Endothelial cell of umbilical vein (primary cell): Measurements from ENCODE around the gene GATA2. TPM values are rescaled to one million over a fixed set of nuclear protein-coding genes. Genes with fewer than 3 reads are reported as not detected.

Experiments used
- BruUV-seq: library from RNA; stranded (reverse); fragments of 400-500 nt; replicated peaks from 2 replicates; lab custom pipeline; 2021; lab: Mats Ljungman, UMichigan
- CTCF ChIA-PET: fragments of 300-600, 350-600 bp; sonication (Branson Sonifier 250); formaldehyde crosslinking; loops from one replicate; lab custom pipeline; 2021; ENCODE audit warnings: antibody characterized with exemption, inconsistent platforms; lab: Charles Lee
- POLR2A ChIA-PET: fragments of 300-600, 350-600 bp; sonication (Branson Sonifier 250); formaldehyde crosslinking; loops from one replicate; lab custom pipeline; 2021; ENCODE audit warnings: antibody characterized with exemption, inconsistent platforms; lab: Charles Lee
- DNase-seq: peaks from one replicate; pipeline ENCODE4 v3.0.0-alpha.2; 2011; ENCODE audit warnings: low read depth, low spot score
- FAIRE-seq: peaks from 2 replicates; lab custom pipeline; 2011; peaks lifted over from hg19 to GRCh38; lab: Jason Lieb, UNC
- H2AFZ ChIP-seq: 2 replicates; pipeline ENCODE4 v1.6.0; 2012; ENCODE audit warnings: low read depth, low read length, control low read depth, inconsistent platforms
- H3K27ac ChIP-seq: 2 replicates; pipeline ENCODE4 v1.5.1; 2011; ENCODE audit warnings: low read depth, mild to moderate bottlenecking, control low read depth, low read length, moderate library complexity; ENCODE audit not compliant: insufficient read depth
- H3K27me3 ChIP-seq, 2 experiments: 2 replicates each; pipeline versions ENCODE4 v1.6.0 to v1.6.1; 2011; ENCODE audit warnings: low read length in 2 of 2, mixed read lengths in 1 of 2; ENCODE audit not compliant: control insufficient read depth in 2 of 2, insufficient read depth in 2 of 2
- H3K36me3 ChIP-seq, 2 experiments: 2 replicates in 1 of 2; 3 replicates in 1 of 2; pipeline ENCODE4 v1.5.1; 2011; ENCODE audit warnings: low read length in 2 of 2, mild to moderate bottlenecking in 1 of 2, moderate library complexity in 1 of 2; ENCODE audit not compliant: control insufficient read depth in 2 of 2, insufficient read depth in 2 of 2; ENCODE audit errors: extremely low read depth in 1 of 2
- H3K4me1 ChIP-seq: 3 replicates; pipeline ENCODE4 v1.5.1; 2011; ENCODE audit warnings: mild to moderate bottlenecking, low read length; ENCODE audit not compliant: control insufficient read depth, insufficient read depth; ENCODE audit errors: extremely low read depth
- H3K4me2 ChIP-seq: 2 replicates; pipeline ENCODE4 v1.6.1; 2011; ENCODE audit warnings: low read length, control low read depth, mixed read lengths; ENCODE audit not compliant: insufficient read depth
- H3K4me3 ChIP-seq, 3 experiments: fragments of 200-600 bp in 1 of 3; sonication (generic), shearing (Covaris generic) in 1 of 3; replicated peaks in 1 of 3; 2 replicates each; pipeline ENCODE4 v1.5.1; 2011 to 2016; ENCODE audit warnings: control low read depth in 3 of 3, low read length in 3 of 3, mild to moderate bottlenecking in 2 of 3, inconsistent platforms in 1 of 3, low read depth in 1 of 3, moderate library complexity in 1 of 3; ENCODE audit not compliant: insufficient read depth in 1 of 3
- H3K79me2 ChIP-seq: 2 replicates; pipeline ENCODE4 v1.6.0; 2012; ENCODE audit warnings: low read length, inconsistent platforms; ENCODE audit not compliant: control insufficient read depth, insufficient read depth
- H3K9ac ChIP-seq: replicated peaks from 2 replicates; pipeline ENCODE3; 2011; ENCODE audit warnings: low read length, control low read depth; ENCODE audit not compliant: insufficient read depth; ENCODE audit errors: extremely low read depth
- H3K9me1 ChIP-seq: replicated peaks from 3 replicates; pipeline ENCODE4 v1.6.0; 2011; ENCODE audit warnings: mild to moderate bottlenecking, low read length; ENCODE audit not compliant: control insufficient read depth, insufficient read depth; ENCODE audit errors: extremely low read depth
- H3K9me3 ChIP-seq: replicated peaks from 2 replicates; pipeline ENCODE4 v1.5.1; 2012; ENCODE audit warnings: low read length, inconsistent platforms; ENCODE audit not compliant: control insufficient read depth, insufficient read depth
- H4K20me1 ChIP-seq: replicated peaks from 2 replicates; pipeline ENCODE3; 2011; ENCODE audit warnings: mild to moderate bottlenecking, low read length; ENCODE audit not compliant: control insufficient read depth, insufficient read depth; ENCODE audit errors: extremely low read depth
- CTCF ChIP-seq, 2 donors: IDR thresholded peaks; 1 replicate in 1 of 2; 2 replicates in 1 of 2; pipeline ENCODE4 v1.5.1; 2011; ENCODE audit warnings: low read length in 2 of 2, mild to moderate bottlenecking in 2 of 2, moderate library complexity in 2 of 2, control low read depth in 1 of 2, inconsistent platforms in 1 of 2, low read depth in 1 of 2; ENCODE audit not compliant: insufficient read depth in 1 of 2; ENCODE audit errors: extremely low read depth in 1 of 2
- EZH2 ChIP-seq: IDR thresholded peaks from 2 replicates; pipeline ENCODE4 v1.6.1; 2012; ENCODE audit warnings: borderline replicate concordance, low read depth, mild to moderate bottlenecking, moderate library complexity, low read length, inconsistent platforms; ENCODE audit not compliant: severe bottlenecking
- FOS ChIP-seq: IDR thresholded peaks from 2 replicates; pipeline ENCODE4 v1.6.1; 2011; ENCODE audit warnings: mild to moderate bottlenecking, low read length, moderate library complexity, borderline replicate concordance; ENCODE audit not compliant: insufficient read depth
- GATA2 ChIP-seq: IDR thresholded peaks from 2 replicates; pipeline ENCODE4 v1.7.0; 2011; ENCODE audit warnings: low read depth, mild to moderate bottlenecking, moderate library complexity, mixed read lengths, low read length; ENCODE audit not compliant: insufficient read length, insufficient read depth
- JUN ChIP-seq: IDR thresholded peaks from 2 replicates; pipeline ENCODE4 v1.6.1; 2011; ENCODE audit warnings: borderline replicate concordance, low read depth; ENCODE audit not compliant: insufficient read length, insufficient read depth
- MAX ChIP-seq: IDR thresholded peaks from 2 replicates; pipeline ENCODE4 v1.6.1; 2011; ENCODE audit not compliant: insufficient read depth, insufficient read length
- MYC ChIP-seq: IDR thresholded peaks from one replicate; pipeline ENCODE4 v1.6.1; 2011; ENCODE audit warnings: mild to moderate bottlenecking, low read depth, low read length
- POLR2A ChIP-seq: IDR thresholded peaks from 2 replicates; pipeline ENCODE4 v1.6.1; 2012; ENCODE audit warnings: low read depth, mild to moderate bottlenecking, control low read depth, low read length
- POLR2AphosphoS5 ChIP-seq: IDR thresholded peaks from 2 replicates; pipeline ENCODE4 v1.6.1; 2012; ENCODE audit warnings: low read depth, mild to moderate bottlenecking, control low read depth, low read length, moderate library complexity; ENCODE audit not compliant: insufficient read depth
- dilution Hi-C: fragments of 300-500 bp; cut with MboI; formaldehyde crosslinking; loops from one replicate; pipeline ENCODE4 v1.15.0; 2019; ENCODE audit warnings: low sequenced_read_pairs; ENCODE audit not compliant: extremely low pct_ligation_motif_present
- intact Hi-C: fragments of 100-400 bp; cut with micrococcal nuclease; formaldehyde crosslinking; loops from one replicate; pipeline ENCODE4 v1.10.0; 2022
- polyA plus RNA-seq, 4 experiments: library from polyadenylated mRNA; depleted of rRNA in 3 of 4; stranded (reverse) in 3 of 4; unstranded in 1 of 4; fragments of >200 nt; gene quantifications; 2 replicates each; pipeline versions ENCODE4 v1.2.1 to v1.2.3, GENCODE V29; 2011 to 2012; ENCODE audit warnings: missing spikeins in 1 of 4
- total RNA-seq: library from RNA; stranded (reverse); gene quantifications from 2 replicates; pipeline ENCODE4 v1.2.3, GENCODE V29; 2021

Gene GATA2
- total and polyA plus RNA-seq, 2 donors (not counting 3 experiments of a cell fraction or from before 2014, with no cell fraction given): 28.8 to 62.2 TPM

- H3K9me1 ChIP-seq: no peaks in the 10 kb centered on the region
- peak overlapping the region; percentile 76 for H3K4me2 ChIP-seq
- no peak overlapping the region for H2AFZ ChIP-seq
- TF ChIP-seq GATA2 (no peak), POLR2A (no peak), JUN (no peak), FOS (no peak), EZH2 (no peak), CTCF (IDR thresholded peaks at IDR 0.05; ENCODE audit: extremely low read depth in 1 of 2, insufficient read depth in 1 of 2, low read depth in 1 of 2, low read length in 2 of 2) (no peak), MYC (no peak), POLR2AphosphoS5 (no peak), MAX (no peak)
- H3K4me1 ChIP-seq: peaks cover 14% of the 10 kb centered on the region
- peak overlapping the region; percentile 77 to 95 (median 83) for H3K4me3 ChIP-seq
- FAIRE-seq (peak; percentile 58), DNase-seq (peak; percentile 77)
- peak overlapping the region; percentile 94 for H3K9ac ChIP-seq
- dilution Hi-C loops: no loop called here
- intact Hi-C loops: loop anchor here (1.0 to 5.0 kb wide), 3 partner anchors 9 to 393 kb away; no protein-coding TSS in a partner anchor
- H3K79me2 ChIP-seq: peaks cover 98% of the 10 kb centered on the region
- H3K9me3 ChIP-seq: no peaks in the 10 kb centered on the region
- H4K20me1 ChIP-seq: no peaks in the 10 kb centered on the region
- ChIA-PET POLR2A (no interaction called here), CTCF (interaction anchor here (0.8 to 2.5 kb wide), 16 partner anchors 7 to 118 kb away, joined by 3 to 23 read pairs (median 6); no protein-coding TSS in a partner anchor)
- peaks cover 0 to 6% of the 10 kb centered on the region in 2 experiments for H3K36me3 ChIP-seq
- no TSS peak for BruUV-seq
- H3K27me3 ChIP-seq: no peaks in the 10 kb centered on the region
- H3K27ac ChIP-seq: peak overlapping the region; percentile 97
These were observed 2.9 kb downstream of the GATA2 start for GRCh38 chr3:128489927-128490649.
